WTC11 (cell line): ENCODE results near the gene RFX4. TPM values are rescaled to one million over a fixed set of nuclear protein-coding genes. Genes with fewer than 3 reads are reported as not detected.

Experiments
- ATAC-seq: fragments of 200-7000 bp; cut with Tn5 transposase; 2 replicates; pipeline ENCODE4 v1.10.0; 2021; ENCODE audit warnings: mild to moderate bottlenecking, moderate library complexity
- CTCF ChIA-PET: fragments of 300-600 bp; sonication (Branson Sonifier 250); formaldehyde crosslinking; loops from one replicate; lab custom pipeline; 2021; ENCODE audit warnings: antibody characterized with exemption; lab: Charles Lee
- POLR2A ChIA-PET: fragments of 350-600 bp; sonication (Branson Sonifier 250); formaldehyde crosslinking; loops from one replicate; lab custom pipeline; 2021; ENCODE audit warnings: antibody characterized with exemption; lab: Charles Lee
- DNase-seq: peaks from one replicate; pipeline ENCODE4 v3.0.0; 2021; ENCODE audit warnings: low spot score
- H3K27ac Mint-ChIP-seq: 2 replicates; pipeline ENCODE4 v1.8.0; 2021; ENCODE audit warnings: mixed read lengths
- H3K27me3 Mint-ChIP-seq: 2 replicates; pipeline ENCODE4 v1.8.0; 2021; ENCODE audit warnings: low read depth, mild to moderate bottlenecking, moderate library complexity, mixed read lengths
- H3K36me3 Mint-ChIP-seq: 2 replicates; pipeline ENCODE4 v1.8.0; 2021; ENCODE audit warnings: mixed read lengths
- H3K4me1 Mint-ChIP-seq: 2 replicates; pipeline ENCODE4 v1.8.0; 2022; ENCODE audit warnings: mixed read lengths
- H3K4me3 Mint-ChIP-seq: 2 replicates; pipeline ENCODE4 v1.8.0; 2021; ENCODE audit warnings: mild to moderate bottlenecking, moderate library complexity, mixed read lengths
- H3K9me3 Mint-ChIP-seq: 2 replicates; pipeline ENCODE4 v1.8.0; 2021; ENCODE audit warnings: mixed read lengths
- ATF2 ChIP-seq: sonication (generic); formaldehyde crosslinking; IDR thresholded peaks from 2 replicates; pipeline ENCODE4 v1.8.1; 2022; ENCODE audit warnings: low read depth, missing genetic modification reagents, borderline replicate concordance
- CREM ChIP-seq: sonication (generic); formaldehyde crosslinking; IDR thresholded peaks from 2 replicates; pipeline ENCODE4 v1.8.1; 2022; ENCODE audit warnings: mild to moderate bottlenecking, missing genetic modification reagents, moderate library complexity
- E2F1 ChIP-seq: sonication (generic); formaldehyde crosslinking; IDR thresholded peaks from 2 replicates; pipeline ENCODE4 v1.8.0; 2022; ENCODE audit warnings: mild to moderate bottlenecking, missing genetic modification reagents
- E2F5 ChIP-seq: sonication (generic); formaldehyde crosslinking; IDR thresholded peaks from 2 replicates; pipeline ENCODE4 v1.8.1; 2022; ENCODE audit warnings: mild to moderate bottlenecking, moderate library complexity, missing genetic modification reagents
- EMX1 ChIP-seq: fragments of 250-450 bp; sonication (Bioruptor Pico); IDR thresholded peaks from 2 replicates; pipeline ENCODE4 v1.8.0; 2021; ENCODE audit warnings: mild to moderate bottlenecking
- ETV6 ChIP-seq: sonication (generic); formaldehyde crosslinking; IDR thresholded peaks from 2 replicates; pipeline ENCODE4 v1.8.1; 2022; ENCODE audit warnings: mild to moderate bottlenecking, missing genetic modification reagents
- GABPB1 ChIP-seq: sonication (generic); formaldehyde crosslinking; IDR thresholded peaks from 2 replicates; pipeline ENCODE4 v1.8.1; 2023; ENCODE audit warnings: mild to moderate bottlenecking, missing genetic modification reagents
- HMGA2 ChIP-seq: fragments of 250-450 bp; sonication (Bioruptor Pico); IDR thresholded peaks from 2 replicates; pipeline ENCODE4 v1.4.0; 2021; ENCODE audit warnings: mild to moderate bottlenecking, moderate library complexity
- IRF1 ChIP-seq: sonication (generic); formaldehyde crosslinking; IDR thresholded peaks from 2 replicates; pipeline ENCODE4 v1.8.0; 2023; ENCODE audit warnings: missing genetic modification reagents
- MLX ChIP-seq: sonication (generic); formaldehyde crosslinking; IDR thresholded peaks from 2 replicates; pipeline ENCODE4 v1.8.1; 2023; ENCODE audit warnings: mild to moderate bottlenecking, missing genetic modification reagents, moderate library complexity
- MYBL2 ChIP-seq: sonication (generic); formaldehyde crosslinking; IDR thresholded peaks from 2 replicates; pipeline ENCODE4 v1.8.1; 2023; ENCODE audit warnings: mild to moderate bottlenecking, moderate library complexity, missing genetic modification reagents
- NFE2L1 ChIP-seq: sonication (generic); formaldehyde crosslinking; IDR thresholded peaks from 2 replicates; pipeline ENCODE4 v1.8.1; 2023; ENCODE audit warnings: missing genetic modification reagents
- NR1H2 ChIP-seq: sonication (generic); formaldehyde crosslinking; IDR thresholded peaks from 2 replicates; pipeline ENCODE4 v1.9.0; 2021; ENCODE audit warnings: mild to moderate bottlenecking, moderate library complexity, missing genetic modification reagents
- RORB ChIP-seq: fragments of 250-450 bp; sonication (Bioruptor Pico); IDR thresholded peaks from 2 replicates; pipeline ENCODE4 v1.9.0; 2021; ENCODE audit warnings: mild to moderate bottlenecking
- SMAD4 ChIP-seq: sonication (generic); formaldehyde crosslinking; IDR thresholded peaks from 2 replicates; pipeline ENCODE4 v1.8.0; 2022; ENCODE audit warnings: mild to moderate bottlenecking, missing genetic modification reagents
- SOX15 ChIP-seq: fragments of 250-450 bp; sonication (Bioruptor Pico); IDR thresholded peaks from 2 replicates; pipeline ENCODE4 v1.9.0; 2021; ENCODE audit warnings: mild to moderate bottlenecking
- ZNF232 ChIP-seq: sonication (generic); formaldehyde crosslinking; IDR thresholded peaks from 2 replicates; pipeline ENCODE4 v1.8.0; 2022; ENCODE audit warnings: mild to moderate bottlenecking, missing genetic modification reagents
- ZNF263 ChIP-seq: sonication (generic); formaldehyde crosslinking; IDR thresholded peaks from 2 replicates; pipeline ENCODE4 v1.8.1; 2022; ENCODE audit warnings: low read depth, mild to moderate bottlenecking, moderate library complexity, missing genetic modification reagents
- total RNA-seq: library from RNA; stranded (reverse); gene quantifications from 3 replicates; pipeline ENCODE4 v1.2.3, GENCODE V29; 2021
- TF ChIP-seq, protein P1 (sequence below): sonication (generic); formaldehyde crosslinking; IDR thresholded peaks from 2 replicates; pipeline ENCODE4 v1.8.0; 2022; ENCODE audit warnings: missing genetic modification reagents
- TF ChIP-seq, protein P2 (sequence below): sonication (generic); formaldehyde crosslinking; IDR thresholded peaks from 2 replicates; pipeline ENCODE4 v1.8.1; 2023; ENCODE audit warnings: mild to moderate bottlenecking, missing genetic modification reagents
- TF ChIP-seq, protein P3 (sequence below): sonication (generic); formaldehyde crosslinking; IDR thresholded peaks from 2 replicates; pipeline ENCODE4 v1.8.1; 2023; ENCODE audit warnings: mild to moderate bottlenecking, moderate library complexity, missing genetic modification reagents
- TF ChIP-seq, protein P4 (sequence below): fragments of 250-450 bp; sonication (Bioruptor Pico); IDR thresholded peaks from 2 replicates; pipeline ENCODE4 v1.9.0; 2021; ENCODE audit warnings: moderate library complexity, mild to moderate bottlenecking, inconsistent platforms, borderline replicate concordance
- TF ChIP-seq, protein P5 (sequence below): sonication (generic); formaldehyde crosslinking; IDR thresholded peaks from 2 replicates; pipeline ENCODE4 v1.8.1; 2023; ENCODE audit warnings: mild to moderate bottlenecking, missing genetic modification reagents

RFX4 gene
- total RNA-seq, 1 experiment from 2014 or later: 0.26 TPM

DNA sequence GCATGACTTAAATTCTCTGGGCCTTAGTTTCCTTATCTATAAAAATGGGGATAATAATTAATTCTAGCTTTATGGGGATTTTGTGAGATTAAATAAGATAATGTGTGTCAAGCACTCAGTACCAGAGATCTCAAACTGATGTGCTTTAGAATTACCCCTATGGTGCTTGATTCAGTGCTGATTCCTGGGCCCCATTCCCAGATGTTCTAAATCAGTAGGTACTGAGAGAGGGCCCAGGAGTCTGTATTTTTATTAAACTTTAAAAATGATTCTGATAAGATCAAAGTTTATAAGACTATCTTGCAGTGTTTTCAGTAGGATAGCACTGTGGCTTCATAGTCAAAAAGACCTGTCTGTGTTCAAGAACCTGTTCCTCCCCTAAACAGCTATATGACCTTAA lies 102.6 kb downstream of the RFX4 start (continued):
- TF ChIP-seq, protein P1, sequence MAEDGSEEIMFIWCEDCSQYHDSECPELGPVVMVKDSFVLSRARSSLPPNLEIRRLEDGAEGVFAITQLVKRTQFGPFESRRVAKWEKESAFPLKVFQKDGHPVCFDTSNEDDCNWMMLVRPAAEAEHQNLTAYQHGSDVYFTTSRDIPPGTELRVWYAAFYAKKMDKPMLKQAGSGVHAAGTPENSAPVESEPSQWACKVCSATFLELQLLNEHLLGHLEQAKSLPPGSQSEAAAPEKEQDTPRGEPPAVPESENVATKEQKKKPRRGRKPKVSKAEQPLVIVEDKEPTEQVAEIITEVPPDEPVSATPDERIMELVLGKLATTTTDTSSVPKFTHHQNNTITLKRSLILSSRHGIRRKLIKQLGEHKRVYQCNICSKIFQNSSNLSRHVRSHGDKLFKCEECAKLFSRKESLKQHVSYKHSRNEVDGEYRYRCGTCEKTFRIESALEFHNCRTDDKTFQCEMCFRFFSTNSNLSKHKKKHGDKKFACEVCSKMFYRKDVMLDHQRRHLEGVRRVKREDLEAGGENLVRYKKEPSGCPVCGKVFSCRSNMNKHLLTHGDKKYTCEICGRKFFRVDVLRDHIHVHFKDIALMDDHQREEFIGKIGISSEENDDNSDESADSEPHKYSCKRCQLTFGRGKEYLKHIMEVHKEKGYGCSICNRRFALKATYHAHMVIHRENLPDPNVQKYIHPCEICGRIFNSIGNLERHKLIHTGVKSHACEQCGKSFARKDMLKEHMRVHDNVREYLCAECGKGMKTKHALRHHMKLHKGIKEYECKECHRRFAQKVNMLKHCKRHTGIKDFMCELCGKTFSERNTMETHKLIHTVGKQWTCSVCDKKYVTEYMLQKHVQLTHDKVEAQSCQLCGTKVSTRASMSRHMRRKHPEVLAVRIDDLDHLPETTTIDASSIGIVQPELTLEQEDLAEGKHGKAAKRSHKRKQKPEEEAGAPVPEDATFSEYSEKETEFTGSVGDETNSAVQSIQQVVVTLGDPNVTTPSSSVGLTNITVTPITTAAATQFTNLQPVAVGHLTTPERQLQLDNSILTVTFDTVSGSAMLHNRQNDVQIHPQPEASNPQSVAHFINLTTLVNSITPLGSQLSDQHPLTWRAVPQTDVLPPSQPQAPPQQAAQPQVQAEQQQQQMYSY (CRISPR knock-in tag): no peak
- no peak for TF ChIP-seq HMGA2 (CRISPR knock-in tag)
- no peak for TF ChIP-seq MLX
- no peak for TF ChIP-seq MYBL2
- no peak for TF ChIP-seq ATF2 (CRISPR knock-in tag)
- TF ChIP-seq, protein P2, sequence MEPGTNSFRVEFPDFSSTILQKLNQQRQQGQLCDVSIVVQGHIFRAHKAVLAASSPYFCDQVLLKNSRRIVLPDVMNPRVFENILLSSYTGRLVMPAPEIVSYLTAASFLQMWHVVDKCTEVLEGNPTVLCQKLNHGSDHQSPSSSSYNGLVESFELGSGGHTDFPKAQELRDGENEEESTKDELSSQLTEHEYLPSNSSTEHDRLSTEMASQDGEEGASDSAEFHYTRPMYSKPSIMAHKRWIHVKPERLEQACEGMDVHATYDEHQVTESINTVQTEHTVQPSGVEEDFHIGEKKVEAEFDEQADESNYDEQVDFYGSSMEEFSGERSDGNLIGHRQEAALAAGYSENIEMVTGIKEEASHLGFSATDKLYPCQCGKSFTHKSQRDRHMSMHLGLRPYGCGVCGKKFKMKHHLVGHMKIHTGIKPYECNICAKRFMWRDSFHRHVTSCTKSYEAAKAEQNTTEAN (CRISPR knock-in tag): no peak
- TF ChIP-seq E2F1 (CRISPR knock-in tag): no peak
- TF ChIP-seq, protein P3, sequence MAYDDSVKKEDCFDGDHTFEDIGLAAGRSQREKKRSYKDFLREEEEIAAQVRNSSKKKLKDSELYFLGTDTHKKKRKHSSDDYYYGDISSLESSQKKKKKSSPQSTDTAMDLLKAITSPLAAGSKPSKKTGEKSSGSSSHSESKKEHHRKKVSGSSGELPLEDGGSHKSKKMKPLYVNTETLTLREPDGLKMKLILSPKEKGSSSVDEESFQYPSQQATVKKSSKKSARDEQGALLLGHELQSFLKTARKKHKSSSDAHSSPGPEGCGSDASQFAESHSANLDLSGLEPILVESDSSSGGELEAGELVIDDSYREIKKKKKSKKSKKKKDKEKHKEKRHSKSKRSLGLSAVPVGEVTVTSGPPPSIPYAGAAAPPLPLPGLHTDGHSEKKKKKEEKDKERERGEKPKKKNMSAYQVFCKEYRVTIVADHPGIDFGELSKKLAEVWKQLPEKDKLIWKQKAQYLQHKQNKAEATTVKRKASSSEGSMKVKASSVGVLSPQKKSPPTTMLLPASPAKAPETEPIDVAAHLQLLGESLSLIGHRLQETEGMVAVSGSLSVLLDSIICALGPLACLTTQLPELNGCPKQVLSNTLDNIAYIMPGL: no peak
- no peak for TF ChIP-seq SMAD4
- no peak for TF ChIP-seq EMX1 (CRISPR knock-in tag)
- TF ChIP-seq RORB (CRISPR knock-in tag): no peak
- no peak for TF ChIP-seq NFE2L1 (CRISPR knock-in tag)

- DNase-seq (no peak), ATAC-seq (no peak)
- Mint-ChIP-seq H3K36me3 (no peaks in the 10 kb centered on the region), H3K27ac (no peak overlapping the region), H3K4me3 (no peak overlapping the region), H3K9me3 (peaks cover 4% of the 10 kb centered on the region; the same call in 1 of the 2 replicates), H3K27me3 (no peaks in the 10 kb centered on the region), H3K4me1 (peaks cover 5% of the 10 kb centered on the region)
- no peak for TF ChIP-seq SOX15
- TF ChIP-seq, protein P4, sequence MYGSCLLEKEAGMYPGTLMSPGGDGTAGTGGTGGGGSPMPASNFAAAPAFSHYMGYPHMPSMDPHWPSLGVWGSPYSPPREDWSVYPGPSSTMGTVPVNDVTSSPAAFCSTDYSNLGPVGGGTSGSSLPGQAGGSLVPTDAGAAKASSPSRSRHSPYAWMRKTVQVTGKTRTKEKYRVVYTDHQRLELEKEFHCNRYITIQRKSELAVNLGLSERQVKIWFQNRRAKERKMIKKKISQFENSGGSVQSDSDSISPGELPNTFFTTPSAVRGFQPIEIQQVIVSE: no peak
- TF ChIP-seq CREM (CRISPR knock-in tag): no peak
- TF ChIP-seq, protein P5, sequence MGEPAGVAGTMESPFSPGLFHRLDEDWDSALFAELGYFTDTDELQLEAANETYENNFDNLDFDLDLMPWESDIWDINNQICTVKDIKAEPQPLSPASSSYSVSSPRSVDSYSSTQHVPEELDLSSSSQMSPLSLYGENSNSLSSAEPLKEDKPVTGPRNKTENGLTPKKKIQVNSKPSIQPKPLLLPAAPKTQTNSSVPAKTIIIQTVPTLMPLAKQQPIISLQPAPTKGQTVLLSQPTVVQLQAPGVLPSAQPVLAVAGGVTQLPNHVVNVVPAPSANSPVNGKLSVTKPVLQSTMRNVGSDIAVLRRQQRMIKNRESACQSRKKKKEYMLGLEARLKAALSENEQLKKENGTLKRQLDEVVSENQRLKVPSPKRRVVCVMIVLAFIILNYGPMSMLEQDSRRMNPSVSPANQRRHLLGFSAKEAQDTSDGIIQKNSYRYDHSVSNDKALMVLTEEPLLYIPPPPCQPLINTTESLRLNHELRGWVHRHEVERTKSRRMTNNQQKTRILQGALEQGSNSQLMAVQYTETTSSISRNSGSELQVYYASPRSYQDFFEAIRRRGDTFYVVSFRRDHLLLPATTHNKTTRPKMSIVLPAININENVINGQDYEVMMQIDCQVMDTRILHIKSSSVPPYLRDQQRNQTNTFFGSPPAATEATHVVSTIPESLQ (CRISPR knock-in tag): no peak
- no peak for TF ChIP-seq ETV6 (CRISPR knock-in tag)
- no peak for TF ChIP-seq MYBL2
- no peak for TF ChIP-seq IRF1 (CRISPR knock-in tag)
- TF ChIP-seq ZNF263: no peak
- no peak for TF ChIP-seq GABPB1 (CRISPR knock-in tag)
- no peak for TF ChIP-seq ZNF232 (CRISPR knock-in tag)
- no peak for TF ChIP-seq NR1H2 (CRISPR knock-in tag)
- no peak for TF ChIP-seq E2F5 (CRISPR knock-in tag)
- ChIA-PET CTCF (no interaction called here), POLR2A (interaction anchor here (0.6 kb wide), 1 partner anchor 13 kb away, joined by 5 read pairs; no protein-coding TSS in a partner anchor)
Measured at GRCh38 chr12:106687672-106688071, 104.9 kb downstream of the RFX4 start.
